WERI-Rb-1 (cell line): ENCODE data around the gene LRRC26.

Experiments
- DNase-seq: peaks from one replicate; pipeline ENCODE4 v3.0.0-alpha.2; 2020
- H3K27ac ChIP-seq: fragments of 250-450 bp; sonication (Bioruptor Pico); 2 replicates; pipeline ENCODE4 v1.5.1; 2020; ENCODE audit warnings: mild to moderate bottlenecking, moderate library complexity
- H3K27me3 ChIP-seq: fragments of 250-450 bp; sonication (Bioruptor Pico); 2 replicates; pipeline ENCODE4 v1.5.1; 2021; ENCODE audit warnings: mild to moderate bottlenecking, low read depth, moderate library complexity; ENCODE audit not compliant: insufficient read depth, severe bottlenecking
- H3K36me3 ChIP-seq: fragments of 250-450 bp; sonication (Bioruptor Pico); 2 replicates; pipeline ENCODE4 v1.5.1; 2020; ENCODE audit warnings: mild to moderate bottlenecking, moderate library complexity
- H3K4me3 ChIP-seq: 2 replicates; pipeline ENCODE4 v1.5.1; 2011; ENCODE audit warnings: low read depth, mild to moderate bottlenecking, control low read depth, low read length
- H3K9me3 ChIP-seq: fragments of 250-450 bp; sonication (Bioruptor Pico); 2 replicates; pipeline ENCODE4 v1.5.1; 2021; ENCODE audit warnings: mild to moderate bottlenecking, moderate library complexity; ENCODE audit not compliant: severe bottlenecking
- CTCF ChIP-seq: IDR thresholded peaks from 2 replicates; pipeline ENCODE4 v1.5.1; 2011; ENCODE audit warnings: low read depth, mild to moderate bottlenecking, control low read depth, inconsistent platforms, low read length

Gene LRRC26

GRCh38 chr9:137200311-137201204, 30.7 kb upstream of the LRRC26 start, which contains the start of gene TPRN:
Gene TPRN (minus strand): TSS chr9:137200741. CDS start chr9:137200711, 30 bp downstream.
- Histone ChIP-seq H3K9me3 (no peaks in the 10 kb centered on the region), H3K36me3 (no peaks in the 10 kb centered on the region), H3K27ac (peak within 1 kb of the TSS; percentile 65), H3K27me3 (no peaks in the 10 kb centered on the region), H3K4me3 (peak within 1 kb of the TSS; percentile 58)
- TF ChIP-seq CTCF, result no peak
- peak; percentile 96 for DNase-seq

GRCh38 chr9:137199411-137200121, 29.7 kb upstream of the LRRC26 start:
- H3K27ac ChIP-seq, result no peak overlapping the region
- no peak for TF ChIP-seq CTCF
- no peak for DNase-seq
- no peaks in the 10 kb centered on the region for H3K9me3 ChIP-seq
- no peak overlapping the region for H3K4me3 ChIP-seq
- no peaks in the 10 kb centered on the region for H3K36me3 ChIP-seq
- no peaks in the 10 kb centered on the region for H3K27me3 ChIP-seq

GRCh38 chr9:137198902-137199283, 29.0 kb upstream of the LRRC26 start:
- H3K4me3 ChIP-seq, result no peak overlapping the region
- no peak overlapping the region for H3K27ac ChIP-seq
- H3K27me3 ChIP-seq, result no peaks in the 10 kb centered on the region
- no peaks in the 10 kb centered on the region for H3K36me3 ChIP-seq
- no peak for DNase-seq
- H3K9me3 ChIP-seq, result no peaks in the 10 kb centered on the region
- TF ChIP-seq CTCF, result no peak

GRCh38 chr9:137198051-137198901, 28.4 kb upstream of the LRRC26 start:
- no peaks in the 10 kb centered on the region for H3K36me3 ChIP-seq
- H3K27ac ChIP-seq, result no peak overlapping the region
- H3K4me3 ChIP-seq, result no peak overlapping the region
- no peaks in the 10 kb centered on the region for H3K9me3 ChIP-seq
- H3K27me3 ChIP-seq, result no peaks in the 10 kb centered on the region
- TF ChIP-seq CTCF, result no peak
- DNase-seq, result no peak

- no peak overlapping the region for H3K4me3 ChIP-seq
- H3K36me3 ChIP-seq, result no peaks in the 10 kb centered on the region; the same call in 1 of the 2 replicates
- no peaks in the 10 kb centered on the region for H3K9me3 ChIP-seq
- no peak for TF ChIP-seq CTCF
- H3K27ac ChIP-seq, result peak overlapping the region; percentile 77
- no peaks in the 10 kb centered on the region for H3K27me3 ChIP-seq
- peak; percentile 54 for DNase-seq
Measured at GRCh38 chr9:137195525-137196220, 25.8 kb upstream of the LRRC26 start.
